ENCODE data around the gene TPST2. TPM values are rescaled to one million over a fixed set of nuclear protein-coding genes. Genes with fewer than 3 reads are reported as not detected.
A peak's percentile ranks its signal among the peaks of the same experiment; 100 is the strongest.

TPST2 gene
- total RNA-seq, 1 donor from 2014 or later: 30.0 TPM

GRCh38 chr22:26479792-26480610 is 109.9 kb downstream of the TPST2 start:
- no peaks in the 10 kb centered on the region for H3K27me3 Mint-ChIP-seq
- H3K4me1 Mint-ChIP-seq: peaks cover 66% of the 10 kb centered on the region
- H3K27ac Mint-ChIP-seq: peak overlapping the region; percentile 89

GRCh38 chr22:26479043-26479791 is 110.7 kb downstream of the TPST2 start:
- peak overlapping the region; percentile 78 for H3K4me3 Mint-ChIP-seq
- peaks cover 66% of the 10 kb centered on the region for H3K4me1 Mint-ChIP-seq
- peaks cover 48% of the 10 kb centered on the region for H3K36me3 Mint-ChIP-seq (ENCODE audit: low read depth)
- peak; percentile 63 for DNase-seq
- H3K27ac Mint-ChIP-seq: peak overlapping the region; percentile 89
- H3K9me3 Mint-ChIP-seq: no peaks in the 10 kb centered on the region
- intact Hi-C loops (cut with micrococcal nuclease): no loop called here
- no peaks in the 10 kb centered on the region for H3K27me3 Mint-ChIP-seq

More at GRCh38 chr22:26479792-26480610, 109.9 kb downstream of the TPST2 start:
- intact Hi-C loops (cut with micrococcal nuclease): loop anchor here (5.0 kb wide), 1 partner anchor 1437 kb away; the partner anchor contains the start of gene PITPNB
- peak overlapping the region; percentile 78 for H3K4me3 Mint-ChIP-seq
- DNase-seq: no peak
- peaks cover 42% of the 10 kb centered on the region for H3K36me3 Mint-ChIP-seq (ENCODE audit: low read depth)
- no peaks in the 10 kb centered on the region for H3K9me3 Mint-ChIP-seq

GRCh38 chr22:26477341-26477731 is 112.6 kb downstream of the TPST2 start:
- Mint-ChIP-seq H3K36me3 (ENCODE audit: low read depth) (peaks cover 63% of the 10 kb centered on the region), H3K9me3 (no peaks in the 10 kb centered on the region), H3K4me3 (peak overlapping the region; percentile 57)

GRCh38 chr22:26476705-26477340 is 113.1 kb downstream of the TPST2 start:
- intact Hi-C loops (cut with micrococcal nuclease): no loop called here
- DNase-seq: no peak
- peaks cover 68% of the 10 kb centered on the region for H3K36me3 Mint-ChIP-seq (ENCODE audit: low read depth)
- no peaks in the 10 kb centered on the region for H3K9me3 Mint-ChIP-seq
- peak overlapping the region; percentile 56 for H3K27ac Mint-ChIP-seq
- H3K4me1 Mint-ChIP-seq: peaks cover 51% of the 10 kb centered on the region
- no peak overlapping the region for H3K4me3 Mint-ChIP-seq
- no peaks in the 10 kb centered on the region for H3K27me3 Mint-ChIP-seq

More at GRCh38 chr22:26477341-26477731, 112.6 kb downstream of the TPST2 start:
- H3K4me1 Mint-ChIP-seq: peaks cover 56% of the 10 kb centered on the region
- DNase-seq: no peak
- intact Hi-C loops (cut with micrococcal nuclease): no loop called here
- no peaks in the 10 kb centered on the region for H3K27me3 Mint-ChIP-seq
- peak overlapping the region; percentile 82 for H3K27ac Mint-ChIP-seq

- intact Hi-C loops (cut with micrococcal nuclease): no loop called here
- no peaks in the 10 kb centered on the region for H3K9me3 Mint-ChIP-seq
- peaks cover 66% of the 10 kb centered on the region for H3K36me3 Mint-ChIP-seq (ENCODE audit: low read depth)
- H3K27me3 Mint-ChIP-seq: no peaks in the 10 kb centered on the region
- peak overlapping the region; percentile 46 for H3K27ac Mint-ChIP-seq
- no peak for DNase-seq
- peaks cover 33% of the 10 kb centered on the region for H3K4me1 Mint-ChIP-seq
- no peak overlapping the region for H3K4me3 Mint-ChIP-seq
These were observed 115.2 kb downstream of the TPST2 start for GRCh38 chr22:26474682-26475081.

Other genes starting within 250 kb of the TPST2 start
- gene ASPHD2, start 160.9 kb downstream of the TPST2 start, total RNA-seq: 19.4 and 20.7 TPM in 2 replicates
- 47.0 and 51.2 TPM in 2 replicates for gene HPS4, start 106.3 kb downstream of the TPST2 start, total RNA-seq
- gene SRRD, start 106.3 kb downstream of the TPST2 start, total RNA-seq: 28.1 and 32.4 TPM in 2 replicates
- 51.2 and 56.3 TPM in 2 replicates for gene TFIP11, start 77.7 kb downstream of the TPST2 start, total RNA-seq
- gene CRYBB1, start 27.9 kb upstream of the TPST2 start, total RNA-seq: not detected in 2 replicates
- gene CRYBA4, start 31.8 kb upstream of the TPST2 start, total RNA-seq: not detected in 2 replicates
- gene MIAT, start 67.5 kb upstream of the TPST2 start, total RNA-seq: 38.4 and 42.3 TPM in 2 replicates

Measured in activated CD4-positive, alpha-beta T cell treated with anti-CD3 and anti-CD28 coated beads, Interleukin-2, amount 10 ng/mL, durations not matched to agents 24 days and 14 days (primary cell).